ENCODE measurements around the gene RPIA.

The RPIA gene

GRCh38 chr2:88683160-88684021 is 8.1 kb upstream of the RPIA start:
- in situ Hi-C loops (cut with MboI; ENCODE audit: low pct_unique_long_range_greater_than_20kb, low sequenced_read_pairs, unreplicated experiment) = no loop called here
- no peak for DNase-seq (ENCODE audit: low spot score)
- no peak for TF ChIP-seq CTCF (IDR thresholded peaks at IDR 0.05; ENCODE audit: extremely low read depth, insufficient read depth, missing control alignments)

GRCh38 chr2:88684519-88684918 is 7.0 kb upstream of the RPIA start:
- in situ Hi-C loops (cut with MboI; ENCODE audit: low pct_unique_long_range_greater_than_20kb, low sequenced_read_pairs, unreplicated experiment) = no loop called here
- TF ChIP-seq CTCF (IDR thresholded peaks at IDR 0.05; ENCODE audit: extremely low read depth, insufficient read depth, missing control alignments) = no peak
- DNase-seq (ENCODE audit: low spot score) = no peak

GRCh38 chr2:88686320-88686719 is 5.2 kb upstream of the RPIA start:
- in situ Hi-C loops (cut with MboI; ENCODE audit: low pct_unique_long_range_greater_than_20kb, low sequenced_read_pairs, unreplicated experiment) = no loop called here

GRCh38 chr2:88687384-88687783 is 4.1 kb upstream of the RPIA start:
- in situ Hi-C loops (cut with MboI; ENCODE audit: low pct_unique_long_range_greater_than_20kb, low sequenced_read_pairs, unreplicated experiment) = no loop called here

More at GRCh38 chr2:88686320-88686719, 5.2 kb upstream of the RPIA start:
- no peak for DNase-seq (ENCODE audit: low spot score)
- TF ChIP-seq CTCF (IDR thresholded peaks at IDR 0.05; ENCODE audit: extremely low read depth, insufficient read depth, missing control alignments) = no peak

GRCh38 chr2:88690591-88691338 is 708 bp upstream of the RPIA start:
- in situ Hi-C loops (cut with MboI; ENCODE audit: low pct_unique_long_range_greater_than_20kb, low sequenced_read_pairs, unreplicated experiment) = no loop called here
- TF ChIP-seq CTCF (IDR thresholded peaks at IDR 0.05; ENCODE audit: extremely low read depth, insufficient read depth, missing control alignments) = no peak
- DNase-seq (ENCODE audit: low spot score) = peak; percentile 24

More at GRCh38 chr2:88687384-88687783, 4.1 kb upstream of the RPIA start:
- TF ChIP-seq CTCF (IDR thresholded peaks at IDR 0.05; ENCODE audit: extremely low read depth, insufficient read depth, missing control alignments) = no peak
- DNase-seq (ENCODE audit: low spot score) = no peak

- in situ Hi-C loops (cut with MboI; ENCODE audit: low pct_unique_long_range_greater_than_20kb, low sequenced_read_pairs, unreplicated experiment) = no loop called here
- peak; percentile 43 for DNase-seq (ENCODE audit: low spot score)
- no peak for TF ChIP-seq CTCF (IDR thresholded peaks at IDR 0.05; ENCODE audit: extremely low read depth, insufficient read depth, missing control alignments)
Observed at GRCh38 chr2:88692187-88692586, 714 bp downstream of the RPIA start.

Data from GM13977 (cell line).